ENCODE data around the gene GPANK1.

- no peak for TF ChIP-seq YY1 (IDR thresholded peaks at IDR 0.05; ENCODE audit: insufficient read depth, insufficient read length)
- TF ChIP-seq ZNF274 (IDR thresholded peaks at IDR 0.05; ENCODE audit: low read depth, low read length), result no peak
- no peak for TF ChIP-seq SUZ12 (IDR thresholded peaks at IDR 0.05; ENCODE audit: extremely low read depth, insufficient read depth, insufficient read length)
Measured at GRCh38 chr6:31631681-31632278, 33.0 kb downstream of the GPANK1 start.
